HepG2 (cell line): Measurements from ENCODE around the gene N4BP2. TPM values are rescaled to one million over a fixed set of nuclear protein-coding genes. Genes with fewer than 3 reads are reported as not detected.
A peak's percentile ranks its signal among the peaks of the same experiment; 100 is the strongest.

Source experiments
- BATF2 ChIP-seq: sonication (generic); formaldehyde crosslinking; IDR thresholded peaks from 2 replicates; pipeline ENCODE4 v1.8.0; 2022; ENCODE audit warnings: mild to moderate bottlenecking, missing genetic modification reagents, moderate library complexity
- EHMT2 ChIP-seq: fragments of 200-600 bp; sonication (generic); IDR thresholded peaks from 2 replicates; pipeline ENCODE4 v1.7.0; 2017; ENCODE audit warnings: antibody characterized with exemption, low read depth, low read length, borderline replicate concordance
- IRX3 ChIP-seq: sonication (generic); formaldehyde crosslinking; IDR thresholded peaks from 2 replicates; pipeline ENCODE4 v1.8.1; 2023; ENCODE audit warnings: mild to moderate bottlenecking, low read depth, missing genetic modification reagents, borderline replicate concordance
- KDM2A ChIP-seq: sonication (generic); formaldehyde crosslinking; IDR thresholded peaks from 2 replicates; pipeline ENCODE4 v1.4.0; 2020; ENCODE audit warnings: low read depth, missing genetic modification reagents, borderline replicate concordance
- KMT2A ChIP-seq: sonication (generic); formaldehyde crosslinking; IDR thresholded peaks from 2 replicates; pipeline ENCODE4 v1.4.0; 2020; ENCODE audit warnings: missing genetic modification reagents
- NKX3-1 ChIP-seq: sonication (generic); formaldehyde crosslinking; IDR thresholded peaks from 2 replicates; pipeline ENCODE4 v1.5.0; 2020; ENCODE audit warnings: missing genetic modification reagents
- PHF20 ChIP-seq: sonication (generic); formaldehyde crosslinking; IDR thresholded peaks from 2 replicates; pipeline ENCODE4 v1.5.0; 2020; ENCODE audit warnings: mild to moderate bottlenecking, missing genetic modification reagents
- POLR2A ChIP-seq, 2 experiments: IDR thresholded peaks; 2 replicates each; pipeline ENCODE4 v1.6.1; 2011; ENCODE audit warnings: low read depth in 2 of 2, low read length in 2 of 2, mild to moderate bottlenecking in 1 of 2, moderate library complexity in 1 of 2; ENCODE audit not compliant: insufficient read depth in 1 of 2
- POLR2AphosphoS5 ChIP-seq: IDR thresholded peaks from 2 replicates; pipeline ENCODE4 v1.6.1; 2012; ENCODE audit warnings: low read depth, low read length
- SP2 ChIP-seq: sonication (generic); formaldehyde crosslinking; IDR thresholded peaks from 2 replicates; pipeline ENCODE4 v1.5.1; 2020; ENCODE audit warnings: mild to moderate bottlenecking, missing genetic modification reagents
- TRIM24 ChIP-seq: sonication (generic); formaldehyde crosslinking; IDR thresholded peaks from 2 replicates; pipeline ENCODE4 v1.8.0; 2022; ENCODE audit warnings: mild to moderate bottlenecking, missing genetic modification reagents
- ZFP36L2 ChIP-seq: sonication (generic); formaldehyde crosslinking; IDR thresholded peaks from 2 replicates; pipeline ENCODE4 v1.4.0; 2020; ENCODE audit warnings: missing genetic modification reagents
- ZKSCAN1 ChIP-seq: fragments of 150-350 bp; IDR thresholded peaks from 2 replicates; pipeline ENCODE4 v1.6.1; 2014; ENCODE audit warnings: low read length
- ZNF235 ChIP-seq: sonication (generic); formaldehyde crosslinking; IDR thresholded peaks from 2 replicates; pipeline ENCODE4 v1.8.1; 2023; ENCODE audit warnings: mild to moderate bottlenecking, missing genetic modification reagents, borderline replicate concordance
- ZNF557 ChIP-seq: sonication (generic); formaldehyde crosslinking; IDR thresholded peaks from 2 replicates; pipeline ENCODE4 v1.4.0; 2020; ENCODE audit warnings: missing genetic modification reagents
- ZNF772 ChIP-seq: sonication (generic); formaldehyde crosslinking; IDR thresholded peaks from 2 replicates; pipeline ENCODE4 v1.5.0; 2020; ENCODE audit warnings: mild to moderate bottlenecking, missing genetic modification reagents
- ZNF850 ChIP-seq: sonication (generic); formaldehyde crosslinking; conservative IDR thresholded peaks from 2 replicates; pipeline ENCODE4 v1.9.0; 2021; ENCODE audit warnings: mild to moderate bottlenecking, missing genetic modification reagents
- polyA plus RNA-seq, 8 experiments: library from polyadenylated mRNA; depleted of rRNA in 3 of 8; stranded (reverse) in 7 of 8; unstranded in 1 of 8; fragments of >200 nt; fragmentation: Illumina TruSeq in 4 of 8; extraction: Trizol in 4 of 8; gene quantifications; 2 replicates each; pipeline versions ENCODE4 v1.2.1 to v1.2.3, GENCODE V29; 2011 to 2016; ENCODE audit warnings: low read depth in 4 of 8, missing spikeins in 1 of 8, mixed read lengths in 1 of 8; ENCODE audit not compliant: insufficient read depth in 1 of 8
- total RNA-seq, 5 experiments: library from RNA; depleted of rRNA; stranded (reverse); fragments of >200 nt; fragmentation: Illumina TruSeq; extraction: Trizol; gene quantifications; 2 replicates each; pipeline ENCODE4 v1.2.3, GENCODE V29; 2016; ENCODE audit warnings: low read depth in 1 of 5
- TF ChIP-seq, protein P1 (sequence below): sonication (generic); formaldehyde crosslinking; IDR thresholded peaks from 2 replicates; pipeline ENCODE4 v1.4.0; 2020; ENCODE audit warnings: mild to moderate bottlenecking, missing genetic modification reagents
- TF ChIP-seq, protein P2 (sequence below): sonication (generic); formaldehyde crosslinking; IDR thresholded peaks from 2 replicates; pipeline ENCODE4 v1.5.0; 2020; ENCODE audit warnings: missing genetic modification reagents
- TF ChIP-seq, protein P3 (sequence below): IDR thresholded peaks from 2 replicates; pipeline ENCODE4 v1.6.1; 2012; ENCODE audit warnings: low read depth, low read length, improper control_type of control experiment
- TF ChIP-seq, protein P4 (sequence below): sonication (generic); formaldehyde crosslinking; IDR thresholded peaks from 2 replicates; pipeline ENCODE4 v1.4.0; 2020; ENCODE audit warnings: low read depth, mild to moderate bottlenecking, missing genetic modification reagents

Gene N4BP2
- total and polyA plus RNA-seq, 2 of the 13 experiments (the other 11 are each of a cell fraction or from before 2014, with no cell fraction given), result 5.6 to 12.9 TPM

- TF ChIP-seq, protein P1, sequence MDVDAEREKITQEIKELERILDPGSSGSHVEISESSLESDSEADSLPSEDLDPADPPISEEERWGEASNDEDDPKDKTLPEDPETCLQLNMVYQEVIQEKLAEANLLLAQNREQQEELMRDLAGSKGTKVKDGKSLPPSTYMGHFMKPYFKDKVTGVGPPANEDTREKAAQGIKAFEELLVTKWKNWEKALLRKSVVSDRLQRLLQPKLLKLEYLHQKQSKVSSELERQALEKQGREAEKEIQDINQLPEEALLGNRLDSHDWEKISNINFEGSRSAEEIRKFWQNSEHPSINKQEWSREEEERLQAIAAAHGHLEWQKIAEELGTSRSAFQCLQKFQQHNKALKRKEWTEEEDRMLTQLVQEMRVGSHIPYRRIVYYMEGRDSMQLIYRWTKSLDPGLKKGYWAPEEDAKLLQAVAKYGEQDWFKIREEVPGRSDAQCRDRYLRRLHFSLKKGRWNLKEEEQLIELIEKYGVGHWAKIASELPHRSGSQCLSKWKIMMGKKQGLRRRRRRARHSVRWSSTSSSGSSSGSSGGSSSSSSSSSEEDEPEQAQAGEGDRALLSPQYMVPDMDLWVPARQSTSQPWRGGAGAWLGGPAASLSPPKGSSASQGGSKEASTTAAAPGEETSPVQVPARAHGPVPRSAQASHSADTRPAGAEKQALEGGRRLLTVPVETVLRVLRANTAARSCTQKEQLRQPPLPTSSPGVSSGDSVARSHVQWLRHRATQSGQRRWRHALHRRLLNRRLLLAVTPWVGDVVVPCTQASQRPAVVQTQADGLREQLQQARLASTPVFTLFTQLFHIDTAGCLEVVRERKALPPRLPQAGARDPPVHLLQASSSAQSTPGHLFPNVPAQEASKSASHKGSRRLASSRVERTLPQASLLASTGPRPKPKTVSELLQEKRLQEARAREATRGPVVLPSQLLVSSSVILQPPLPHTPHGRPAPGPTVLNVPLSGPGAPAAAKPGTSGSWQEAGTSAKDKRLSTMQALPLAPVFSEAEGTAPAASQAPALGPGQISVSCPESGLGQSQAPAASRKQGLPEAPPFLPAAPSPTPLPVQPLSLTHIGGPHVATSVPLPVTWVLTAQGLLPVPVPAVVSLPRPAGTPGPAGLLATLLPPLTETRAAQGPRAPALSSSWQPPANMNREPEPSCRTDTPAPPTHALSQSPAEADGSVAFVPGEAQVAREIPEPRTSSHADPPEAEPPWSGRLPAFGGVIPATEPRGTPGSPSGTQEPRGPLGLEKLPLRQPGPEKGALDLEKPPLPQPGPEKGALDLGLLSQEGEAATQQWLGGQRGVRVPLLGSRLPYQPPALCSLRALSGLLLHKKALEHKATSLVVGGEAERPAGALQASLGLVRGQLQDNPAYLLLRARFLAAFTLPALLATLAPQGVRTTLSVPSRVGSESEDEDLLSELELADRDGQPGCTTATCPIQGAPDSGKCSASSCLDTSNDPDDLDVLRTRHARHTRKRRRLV, result no peak
- TF ChIP-seq POLR2A (IDR thresholded peaks at IDR 0.05; ENCODE audit: insufficient read depth in 1 of 2, low read depth in 2 of 2, low read length in 2 of 2) (peak; percentile 78 to 80), IRX3 (CRISPR knock-in tag) (0 out of 2 replicates have a peak, but pooled peaks have one; percentile 27), EHMT2 (no peak), ZNF557 (CRISPR knock-in tag) (no peak), BATF2 (CRISPR knock-in tag) (no peak), ZFP36L2 (CRISPR knock-in tag) (no peak), KMT2A (CRISPR knock-in tag) (peak; percentile 57; the same call in 1 of the 2 replicates), TRIM24 (CRISPR knock-in tag) (no peak), NKX3-1 (no peak), PHF20 (CRISPR knock-in tag) (no peak; the same call in 1 of the 2 replicates), ZNF772 (CRISPR knock-in tag) (no peak), ZNF850 (CRISPR knock-in tag) (no peak), KDM2A (peak; percentile 42; the same call in 1 of the 2 replicates), POLR2AphosphoS5 (peak; percentile 68; the same call in 1 of the 2 replicates), SP2 (CRISPR knock-in tag) (no peak), ZKSCAN1 (no peak), ZNF235 (0 out of 2 replicates have a peak, but pooled peaks have one; percentile 7)
- TF ChIP-seq, protein P2, sequence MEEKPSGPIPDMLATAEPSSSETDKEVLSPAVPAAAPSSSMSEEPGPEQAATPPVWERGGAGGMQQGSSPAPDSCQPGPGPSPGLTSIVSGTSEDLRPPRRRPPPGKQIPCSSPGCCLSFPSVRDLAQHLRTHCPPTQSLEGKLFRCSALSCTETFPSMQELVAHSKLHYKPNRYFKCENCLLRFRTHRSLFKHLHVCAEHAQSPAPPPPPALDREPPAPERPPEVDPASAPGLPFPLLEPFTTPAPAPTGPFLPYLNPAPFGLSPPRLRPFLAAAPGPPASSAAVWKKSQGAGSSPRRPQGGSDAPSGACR (CRISPR knock-in tag), result no peak
- TF ChIP-seq, protein P3, sequence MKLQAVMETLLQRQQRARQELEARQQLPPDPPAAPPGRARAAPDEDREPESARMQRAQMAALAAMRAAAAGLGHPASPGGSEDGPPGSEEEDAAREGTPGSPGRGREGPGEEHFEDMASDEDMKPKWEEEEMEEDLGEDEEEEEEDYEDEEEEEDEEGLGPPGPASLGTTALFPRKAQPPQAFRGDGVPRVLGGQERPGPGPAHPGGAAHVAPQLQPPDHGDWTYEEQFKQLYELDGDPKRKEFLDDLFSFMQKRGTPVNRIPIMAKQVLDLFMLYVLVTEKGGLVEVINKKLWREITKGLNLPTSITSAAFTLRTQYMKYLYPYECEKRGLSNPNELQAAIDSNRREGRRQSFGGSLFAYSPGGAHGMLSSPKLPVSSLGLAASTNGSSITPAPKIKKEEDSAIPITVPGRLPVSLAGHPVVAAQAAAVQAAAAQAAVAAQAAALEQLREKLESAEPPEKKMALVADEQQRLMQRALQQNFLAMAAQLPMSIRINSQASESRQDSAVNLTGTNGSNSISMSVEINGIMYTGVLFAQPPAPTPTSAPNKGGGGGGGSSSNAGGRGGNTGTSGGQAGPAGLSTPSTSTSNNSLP, result no peak
- TF ChIP-seq, protein P4, sequence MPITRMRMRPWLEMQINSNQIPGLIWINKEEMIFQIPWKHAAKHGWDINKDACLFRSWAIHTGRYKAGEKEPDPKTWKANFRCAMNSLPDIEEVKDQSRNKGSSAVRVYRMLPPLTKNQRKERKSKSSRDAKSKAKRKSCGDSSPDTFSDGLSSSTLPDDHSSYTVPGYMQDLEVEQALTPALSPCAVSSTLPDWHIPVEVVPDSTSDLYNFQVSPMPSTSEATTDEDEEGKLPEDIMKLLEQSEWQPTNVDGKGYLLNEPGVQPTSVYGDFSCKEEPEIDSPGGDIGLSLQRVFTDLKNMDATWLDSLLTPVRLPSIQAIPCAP (CRISPR knock-in tag), result no peak
Measured at GRCh38 chr4:40055863-40056715, 561 bp upstream of the N4BP2 start (continued).
